H1 (cell line): ENCODE measurements around the gene LOX. TPM values are rescaled to one million over a fixed set of nuclear protein-coding genes. Genes with fewer than 3 reads are reported as not detected.

Experiments
- CTCF ChIA-PET: fragments of 300-600 bp; sonication (Branson Sonifier 250); formaldehyde crosslinking; loops from one replicate; lab custom pipeline; 2021; ENCODE audit not compliant: partially characterized antibody; lab: Charles Lee
- POLR2A ChIA-PET: fragments of 300-600 bp; sonication (Branson Sonifier 250); formaldehyde crosslinking; loops from one replicate; lab custom pipeline; 2021; ENCODE audit warnings: inconsistent platforms; ENCODE audit not compliant: partially characterized antibody; lab: Charles Lee
- DNase-seq, 2 experiments: peaks; one replicate each; pipeline versions ENCODE4 v3.0.0 to v3.0.0-alpha.2; 2010 to 2022; ENCODE audit warnings: low spot score in 2 of 2, low read depth in 1 of 2, mixed read lengths in 1 of 2
- FAIRE-seq: peaks from 2 replicates; lab custom pipeline; 2011; peaks lifted over from hg19 to GRCh38; lab: Jason Lieb, UNC
- H2AFZ ChIP-seq: 2 replicates; pipeline ENCODE4 v1.8.1; 2012; ENCODE audit warnings: low read length, inconsistent platforms
- H2AK5ac ChIP-seq: 2 replicates; pipeline ENCODE4 v1.6.1; 2013; ENCODE audit warnings: low read depth, low read length
- H2BK120ac ChIP-seq: replicated peaks from 2 replicates; pipeline ENCODE3; 2013; ENCODE audit warnings: low read depth, low read length, inconsistent platforms
- H2BK12ac ChIP-seq: 2 replicates; pipeline ENCODE4 v1.6.1; 2013; ENCODE audit warnings: low read depth, low read length
- H2BK15ac ChIP-seq: 2 replicates; pipeline ENCODE4 v1.6.1; 2013; ENCODE audit warnings: low read length
- H2BK20ac ChIP-seq: 2 replicates; pipeline ENCODE4 v1.6.1; 2013; ENCODE audit warnings: low read length
- H2BK5ac ChIP-seq: 2 replicates; pipeline ENCODE4 v1.6.1; 2013; ENCODE audit warnings: low read depth, low read length
- H3K14ac ChIP-seq: 2 replicates; pipeline ENCODE4 v1.6.1; 2013; ENCODE audit warnings: inconsistent platforms; ENCODE audit not compliant: insufficient read length
- H3K18ac ChIP-seq: 2 replicates; pipeline ENCODE4 v1.6.1; 2013; ENCODE audit warnings: low read length; ENCODE audit errors: extremely low read depth
- H3K23ac ChIP-seq: 2 replicates; pipeline ENCODE4 v1.6.1; 2013; ENCODE audit warnings: inconsistent platforms; ENCODE audit not compliant: insufficient read length
- H3K23me2 ChIP-seq: 2 replicates; pipeline ENCODE4 v1.6.1; 2013; ENCODE audit warnings: low read depth, low read length
- H3K27ac ChIP-seq: 2 replicates; pipeline ENCODE4 v1.6.1; 2011; ENCODE audit warnings: low read depth, low read length, inconsistent platforms
- H3K27me3 ChIP-seq, 4 experiments: replicated peaks in 1 of 4; 1 replicate in 1 of 4; 2 replicates in 3 of 4; pipeline versions ENCODE4 v1.6.1 to v1.8.1; 2011 to 2013; ENCODE audit warnings: low read length in 3 of 4, mild to moderate bottlenecking in 3 of 4, inconsistent platforms in 2 of 4, mixed read lengths in 2 of 4, moderate library complexity in 1 of 4; ENCODE audit not compliant: control insufficient read depth in 3 of 4, insufficient read depth in 3 of 4; ENCODE audit errors: extremely low read depth in 1 of 4
- H3K36me3 ChIP-seq, 4 experiments: 2 replicates each; pipeline versions ENCODE4 v1.6.1 to v1.8.1; 2011 to 2013; ENCODE audit warnings: mild to moderate bottlenecking in 4 of 4, low read length in 3 of 4, moderate library complexity in 2 of 4, control low read depth in 1 of 4, inconsistent platforms in 1 of 4; ENCODE audit not compliant: insufficient read depth in 4 of 4, control insufficient read depth in 2 of 4
- H3K4ac ChIP-seq: replicated peaks from 2 replicates; pipeline ENCODE3; 2013; ENCODE audit warnings: low read length, low read depth, mixed read lengths, inconsistent platforms; ENCODE audit not compliant: insufficient read length
- H3K4me1 ChIP-seq, 4 experiments: replicated peaks in 1 of 4; 1 replicate in 1 of 4; 2 replicates in 3 of 4; pipeline versions ENCODE4 v1.6.1 to v1.8.1; 2011 to 2013; ENCODE audit warnings: low read length in 3 of 4, inconsistent platforms in 2 of 4, mixed read lengths in 1 of 4; ENCODE audit not compliant: insufficient read depth in 4 of 4, control insufficient read depth in 3 of 4
- H3K4me2 ChIP-seq, 2 experiments: 2 replicates each; pipeline versions ENCODE4 v1.6.1 to v1.8.1; 2011 to 2013; ENCODE audit warnings: low read depth in 2 of 2, low read length in 2 of 2, control low read depth in 1 of 2, inconsistent platforms in 1 of 2, mild to moderate bottlenecking in 1 of 2; ENCODE audit not compliant: insufficient read depth in 1 of 2
- H3K4me3 ChIP-seq, 4 experiments: fragments of 200-600, 300-600 bp in 1 of 4; sonication (generic), shearing (Covaris generic), sonication (Bioruptor Twin) in 1 of 4; 2 replicates each; pipeline versions ENCODE4 v1.5.1 to v1.8.1; 2011 to 2016; ENCODE audit warnings: low read length in 4 of 4, low read depth in 3 of 4, control low read depth in 2 of 4, inconsistent platforms in 2 of 4, mild to moderate bottlenecking in 2 of 4, mixed read lengths in 1 of 4, moderate library complexity in 1 of 4; ENCODE audit not compliant: insufficient read depth in 2 of 4; ENCODE audit errors: extremely low read depth in 1 of 4
- H3K56ac ChIP-seq: replicated peaks from 2 replicates; pipeline ENCODE3; 2013; ENCODE audit warnings: low read depth, mild to moderate bottlenecking, mixed read lengths, low read length, inconsistent platforms; ENCODE audit not compliant: insufficient read length
- H3K79me1 ChIP-seq: 2 replicates; pipeline ENCODE4 v1.6.1; 2013; ENCODE audit warnings: low read depth, low read length, control low read depth
- H3K79me2 ChIP-seq, 2 experiments: 2 replicates each; pipeline versions ENCODE4 v1.6.1 to v1.8.1; 2012 to 2013; ENCODE audit warnings: low read length in 2 of 2, mild to moderate bottlenecking in 2 of 2, inconsistent platforms in 1 of 2; ENCODE audit not compliant: insufficient read depth in 2 of 2, control insufficient read depth in 1 of 2
- H3K9ac ChIP-seq, 4 experiments: replicated peaks in 1 of 4; 1 replicate in 1 of 4; 2 replicates in 3 of 4; pipeline versions ENCODE4 v1.6.1 to v1.8.1; 2011 to 2013; ENCODE audit warnings: low read depth in 3 of 4, low read length in 3 of 4, control low read depth in 2 of 4, mild to moderate bottlenecking in 2 of 4, moderate library complexity in 2 of 4, inconsistent platforms in 1 of 4; ENCODE audit errors: extremely low read depth in 1 of 4
- H3K9me3 ChIP-seq, 2 experiments: 2 replicates each; pipeline versions ENCODE4 v1.6.1 to v1.8.1; 2012 to 2013; ENCODE audit warnings: mild to moderate bottlenecking in 2 of 2, moderate library complexity in 2 of 2, control low read depth in 1 of 2, inconsistent platforms in 1 of 2, low read depth in 1 of 2, low read length in 1 of 2, mixed read lengths in 1 of 2; ENCODE audit not compliant: insufficient read depth in 2 of 2
- H4K20me1 ChIP-seq, 2 experiments: replicated peaks in 1 of 2; 2 replicates each; pipeline versions ENCODE3 to v1.8.1; 2011 to 2013; ENCODE audit warnings: inconsistent platforms in 2 of 2, low read length in 2 of 2, mild to moderate bottlenecking in 1 of 2; ENCODE audit not compliant: insufficient read depth in 2 of 2, control insufficient read depth in 1 of 2
- H4K5ac ChIP-seq: 2 replicates; pipeline ENCODE4 v1.6.1; 2013; ENCODE audit warnings: low read length, low read depth, mixed read lengths, inconsistent platforms; ENCODE audit not compliant: insufficient read length
- H4K8ac ChIP-seq: 2 replicates; pipeline ENCODE4 v1.8.0; 2013; ENCODE audit warnings: mild to moderate bottlenecking, moderate library complexity, low read length, inconsistent platforms; ENCODE audit not compliant: insufficient read depth; ENCODE audit errors: extremely low read depth
- H4K91ac ChIP-seq: replicated peaks from 2 replicates; pipeline ENCODE3; 2013; ENCODE audit warnings: low read length, mixed read lengths, inconsistent platforms; ENCODE audit not compliant: insufficient read length
- CEBPB ChIP-seq: IDR thresholded peaks from 2 replicates; pipeline ENCODE4 v1.6.1; 2012; ENCODE audit warnings: low read depth, low read length
- CHD1 ChIP-seq: IDR thresholded peaks from 2 replicates; pipeline ENCODE4 v1.6.1; 2012; ENCODE audit warnings: low read depth, low read length, improper control_type of control experiment
- EZH2 ChIP-seq: fragments of 200-600 bp; sonication (generic); IDR thresholded peaks from 2 replicates; pipeline ENCODE4 v1.7.1; 2012; ENCODE audit warnings: low read depth, mild to moderate bottlenecking, moderate library complexity, low read length, inconsistent platforms; ENCODE audit not compliant: severe bottlenecking
- GTF2F1 ChIP-seq: IDR thresholded peaks from 2 replicates; pipeline ENCODE4 v1.6.1; 2012; ENCODE audit warnings: low read depth, low read length, improper control_type of control experiment, borderline replicate concordance
- JUN ChIP-seq: IDR thresholded peaks from 2 replicates; pipeline ENCODE4 v1.6.1; 2011; ENCODE audit warnings: low read depth, mild to moderate bottlenecking, improper control_type of control experiment, low read length
- KDM4A ChIP-seq: IDR thresholded peaks from one replicate; pipeline ENCODE4 v1.7.1; 2012; ENCODE audit warnings: low read depth, mild to moderate bottlenecking, moderate library complexity, low read length, inconsistent platforms; ENCODE audit not compliant: severe bottlenecking
- KDM5A ChIP-seq: fragments of 200-600 bp; IDR thresholded peaks from 2 replicates; pipeline ENCODE4 v1.7.1; 2012; ENCODE audit warnings: mild to moderate bottlenecking, low read length, inconsistent platforms, mixed read lengths
- MAFK ChIP-seq: IDR thresholded peaks from 2 replicates; pipeline ENCODE4 v1.6.1; 2012; ENCODE audit warnings: low read depth, mild to moderate bottlenecking, improper control_type of control experiment, low read length
- NRF1 ChIP-seq: IDR thresholded peaks from 2 replicates; pipeline ENCODE4 v1.6.1; 2011; ENCODE audit warnings: mild to moderate bottlenecking, low read depth, low read length, improper control_type of control experiment
- RNF2 ChIP-seq: fragments of 200-900, 300-1000 bp; sonication (generic); IDR thresholded peaks from 2 replicates; pipeline ENCODE4 v1.7.1; 2016; ENCODE audit warnings: borderline replicate concordance, low read depth, mild to moderate bottlenecking, antibody characterized with exemption, low read length; ENCODE audit not compliant: poor library complexity, severe bottlenecking; ENCODE audit errors: missing control alignments
- SP4 ChIP-seq: IDR thresholded peaks from 2 replicates; pipeline ENCODE4 v1.6.1; 2012; ENCODE audit warnings: low read length, inconsistent platforms
- SUZ12 ChIP-seq: fragments of 200-600 bp; sonication (generic); IDR thresholded peaks from 2 replicates; pipeline ENCODE4 v1.6.1; 2012; ENCODE audit warnings: mild to moderate bottlenecking, inconsistent platforms, low read length, moderate library complexity, mixed read lengths
- ZNF274 ChIP-seq: IDR thresholded peaks from 2 replicates; pipeline ENCODE4 v1.7.0; 2012; ENCODE audit warnings: low read length, borderline replicate concordance; ENCODE audit errors: extremely low read depth
- WGBS, 2 experiments: shearing (Covaris generic) in 1 of 2; methylation state at CpG; one replicate each; pipeline versions ENCODE4 v1.1.6 to v1.1.7; 2013 to 2015; ENCODE audit warnings: low lambda C conversion rate in 2 of 2, mixed read lengths in 2 of 2, inconsistent platforms in 1 of 2, low coverage in 1 of 2, missing lambda C conversion rate in 1 of 2; ENCODE audit not compliant: insufficient replicate concordance in 2 of 2, insufficient coverage in 1 of 2, insufficient read length in 1 of 2; ENCODE audit errors: extremely low coverage in 1 of 2, missing lambda C conversion rate in 1 of 2; 5-methylcytosine and 5-hydroxymethylcytosine counted together
- polyA plus RNA-seq, 7 experiments: library from polyadenylated mRNA; depleted of rRNA in 3 of 7; stranded (reverse) in 5 of 7; unstranded in 2 of 7; fragments of >200 nt in 5 of 7; fragments of 200-250 nt in 2 of 7; gene quantifications; 1 replicate in 5 of 7; 2 replicates in 1 of 7; 4 replicates in 1 of 7; pipeline versions ENCODE4 v1.2.1 to v1.2.3, GENCODE V29; 2011 to 2013; ENCODE audit warnings: missing spikeins in 2 of 7, mixed read lengths in 2 of 7
- total RNA-seq: library from RNA; stranded (reverse); fragmentation: NEBNext Ultra II Directional; extraction: Animal tissue kit (Norgen Biotek cat#: 25700); gene quantifications from 2 replicates; pipeline ENCODE4 v1.2.1, GENCODE V29; 2021

Gene LOX
- total and polyA plus RNA-seq, 2 of the 8 experiments (the other 6 are each of a cell fraction or from before 2014, with no cell fraction given) = 1.1 to 2.2 TPM

- 71% methylated on average over 6 of the region's 6 CpGs; no CpG with 5 or more reads in 1 of the 2 experiments for WGBS, 2 experiments
- ChIA-PET CTCF (interaction anchor here (1.0 to 1.4 kb wide), 4 partner anchors 9 to 57 kb away, joined by 3 to 7 read pairs (median 4); no protein-coding TSS in a partner anchor), POLR2A (no interaction called here)
- H3K4me3 ChIP-seq = no peak overlapping the region
- peak overlapping the region; percentile 91 for H2AFZ ChIP-seq
- no peak overlapping the region for H4K91ac ChIP-seq
- H3K18ac ChIP-seq = no peak overlapping the region
- peak overlapping the region in 1 of 4 experiments; percentile 34; a peak in 3 of 7 replicates for H3K9ac ChIP-seq
- FAIRE-seq = no peak
- no peaks in the 10 kb centered on the region for H3K79me1 ChIP-seq
- H3K4ac ChIP-seq = no peak overlapping the region
- H3K4me2 ChIP-seq = no peak overlapping the region; a peak in 1 of 4 replicates
- no peaks in the 10 kb centered on the region for H3K23me2 ChIP-seq
- H3K79me2 ChIP-seq = no peaks in the 10 kb centered on the region
- H3K9me3 ChIP-seq = no peaks in the 10 kb centered on the region
- H3K27me3 ChIP-seq = no peaks in the 10 kb centered on the region
- no peak overlapping the region for H4K8ac ChIP-seq
- H2BK15ac ChIP-seq = peak overlapping the region; percentile 4
- H3K27ac ChIP-seq = no peak overlapping the region
- H3K36me3 ChIP-seq = no peaks in the 10 kb centered on the region
- no peaks in the 10 kb centered on the region for H4K20me1 ChIP-seq
- H3K4me1 ChIP-seq = peaks cover 2 to 8% (median 5%) of the 10 kb centered on the region in 4 experiments; a peak in 2 of 7 replicates
- H3K14ac ChIP-seq = no peak overlapping the region
- no peak overlapping the region for H3K56ac ChIP-seq
- no peak overlapping the region for H4K5ac ChIP-seq
- no peak overlapping the region for H2BK12ac ChIP-seq
- DNase-seq = no peak
- no peak overlapping the region for H2AK5ac ChIP-seq
- no peak overlapping the region for H3K23ac ChIP-seq
- H2BK5ac ChIP-seq = 0 out of 2 replicates have a peak overlapping the region, but pooled peaks have one; percentile 4
- no peak overlapping the region for H2BK20ac ChIP-seq
- no peak overlapping the region for H2BK120ac ChIP-seq
- no peak for TF ChIP-seq EZH2
- no peak for TF ChIP-seq MAFK
- no peak for TF ChIP-seq NRF1
- TF ChIP-seq KDM5A = no peak
- no peak for TF ChIP-seq CHD1
- TF ChIP-seq ZNF274 = no peak
- TF ChIP-seq GTF2F1 = no peak
- TF ChIP-seq SP4 = no peak
- TF ChIP-seq RNF2 = no peak
- no peak for TF ChIP-seq SUZ12
- no peak for TF ChIP-seq KDM4A
- no peak for TF ChIP-seq JUN
- TF ChIP-seq CEBPB = no peak
Observed at GRCh38 chr5:122099060-122099790, 21.2 kb upstream of the LOX start.
